ENCODE results near the gene CCDC93. TPM values are rescaled to one million over a fixed set of nuclear protein-coding genes. Genes with fewer than 3 reads are reported as not detected.
"Not testable (repeated sequence)": the region's sequence is repeated elsewhere in the genome, so short reads cannot be mapped to it uniquely, and the experiment has no call there.

CCDC93 gene
- polyA plus RNA-seq, 2 of the 4 experiments (the other 2 are of a cell fraction): 14.4 to 17.8 TPM

DNA sequence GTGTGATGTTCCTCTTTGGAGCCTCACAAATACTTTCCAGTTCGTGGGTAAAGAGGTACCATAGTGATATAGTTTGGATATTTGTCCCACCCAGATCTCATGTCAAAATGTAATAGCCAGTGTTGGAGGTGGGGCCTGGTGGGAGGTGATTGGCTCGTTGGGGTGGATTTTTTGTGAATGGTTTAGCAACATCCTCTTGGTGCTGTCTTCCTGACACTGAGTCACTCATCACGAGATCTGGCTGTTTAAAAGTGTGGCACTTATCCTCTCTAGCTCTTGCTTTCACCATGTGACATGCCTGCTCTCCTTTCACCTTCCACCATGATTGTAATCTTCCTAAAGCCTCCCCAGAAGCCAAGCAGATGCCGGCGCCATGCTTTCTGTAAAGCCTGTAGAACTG lies 3.0 kb upstream of the CCDC93 start:
- H3K4me2 ChIP-seq: no peak overlapping the region
- ATAC-seq (no peak), FAIRE-seq (no peak), DNase-seq (ENCODE audit: low read depth in 1 of 2, low spot score in 1 of 2) (no peak)
- H3K4me3 ChIP-seq: no peak overlapping the region
- H3K27ac ChIP-seq: no peak overlapping the region
- no peak for TF ChIP-seq BHLHE40 (IDR thresholded peaks at IDR 0.05; ENCODE audit: low read depth, low read length)
- TF ChIP-seq HOXB13 (CRISPR knock-in tag; IDR thresholded peaks at IDR 0.05; ENCODE audit: low read depth): no peak
- TF ChIP-seq, protein P1, sequence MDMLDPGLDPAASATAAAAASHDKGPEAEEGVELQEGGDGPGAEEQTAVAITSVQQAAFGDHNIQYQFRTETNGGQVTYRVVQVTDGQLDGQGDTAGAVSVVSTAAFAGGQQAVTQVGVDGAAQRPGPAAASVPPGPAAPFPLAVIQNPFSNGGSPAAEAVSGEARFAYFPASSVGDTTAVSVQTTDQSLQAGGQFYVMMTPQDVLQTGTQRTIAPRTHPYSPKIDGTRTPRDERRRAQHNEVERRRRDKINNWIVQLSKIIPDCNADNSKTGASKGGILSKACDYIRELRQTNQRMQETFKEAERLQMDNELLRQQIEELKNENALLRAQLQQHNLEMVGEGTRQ (IDR thresholded peaks at IDR 0.05): no peak
- no peak for TF ChIP-seq CHD2 (IDR thresholded peaks at IDR 0.05; ENCODE audit: low read length, partially characterized antibody)
- no peak for TF ChIP-seq RNF2 (IDR thresholded peaks at IDR 0.05; ENCODE audit: borderline replicate concordance, low read depth)
- TF ChIP-seq JUNB (IDR thresholded peaks at IDR 0.05): no peak
- TF ChIP-seq MAFK (IDR thresholded peaks at IDR 0.05; ENCODE audit: partially characterized antibody): no peak
- TF ChIP-seq FOXS1 (CRISPR knock-in tag; IDR thresholded peaks at IDR 0.05): no peak
- no peak for TF ChIP-seq MAZ (IDR thresholded peaks at IDR 0.05; ENCODE audit: borderline replicate concordance, low read depth, low read length)
- TF ChIP-seq RCOR1 (IDR thresholded peaks at IDR 0.05; ENCODE audit: low read depth, low read length): no peak
- TF ChIP-seq FOSL2 (IDR thresholded peaks at IDR 0.05): no peak
- no peak for TF ChIP-seq FOSL2 (CRISPR knock-in tag; IDR thresholded peaks at IDR 0.05)
- TF ChIP-seq, protein P2, sequence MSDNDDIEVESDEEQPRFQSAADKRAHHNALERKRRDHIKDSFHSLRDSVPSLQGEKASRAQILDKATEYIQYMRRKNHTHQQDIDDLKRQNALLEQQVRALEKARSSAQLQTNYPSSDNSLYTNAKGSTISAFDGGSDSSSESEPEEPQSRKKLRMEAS (IDR thresholded peaks at IDR 0.05): no peak
- no peak for TF ChIP-seq CBX8 (IDR thresholded peaks at IDR 0.05)
- WGBS (ENCODE audit: missing lambda C conversion rate): 45% methylated on average over 5 of the region's 5 CpGs
- ChIA-PET CTCF (interaction anchor here (0.8 to 2.3 kb wide), 3 partner anchors 13 to 16 kb away, joined by 3 to 8 read pairs (median 8); no protein-coding TSS in a partner anchor), POLR2A (no interaction called here)
- H3K4me1 ChIP-seq: peaks cover 9% of the 10 kb centered on the region; the same call in 2 of the 3 replicates
- no peaks in the 10 kb centered on the region for H3K9me3 ChIP-seq

DNA sequence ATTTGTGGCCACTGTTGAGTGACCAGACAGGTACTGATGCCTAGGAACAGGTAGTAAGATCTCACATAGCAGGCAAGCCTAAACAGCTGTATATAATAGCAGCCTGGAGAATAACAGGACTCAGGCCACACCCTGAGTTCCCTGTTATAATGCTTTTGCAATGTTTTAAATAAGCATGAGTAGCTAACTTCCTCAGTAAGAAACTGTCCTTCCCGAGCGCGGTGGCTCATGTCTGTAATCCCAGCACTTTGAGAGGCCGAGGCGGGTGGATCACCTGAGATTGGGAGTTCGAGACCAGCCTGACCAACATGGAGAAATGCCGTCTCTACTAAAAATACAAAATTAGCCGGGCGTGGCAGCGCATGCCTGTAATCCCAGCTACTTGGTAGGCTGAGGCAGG lies 1.9 kb upstream of the CCDC93 start:
- H3K4me2 ChIP-seq; H3K4me3 ChIP-seq; POLR2A ChIA-PET; ATAC-seq; H3K9me3 ChIP-seq; H3K27ac ChIP-seq; DNase-seq (ENCODE audit: low read depth in 1 of 2, low spot score in 1 of 2); H3K4me1 ChIP-seq; FAIRE-seq: not testable (repeated sequence)
- 82% methylated on average over 10 of the region's 10 CpGs for WGBS (ENCODE audit: missing lambda C conversion rate)
- CTCF ChIA-PET: interaction anchor here (1.3 to 3.1 kb wide), 4 partner anchors 13 to 206 kb away, joined by 3 to 26 read pairs (median 5); no protein-coding TSS in a partner anchor

DNA sequence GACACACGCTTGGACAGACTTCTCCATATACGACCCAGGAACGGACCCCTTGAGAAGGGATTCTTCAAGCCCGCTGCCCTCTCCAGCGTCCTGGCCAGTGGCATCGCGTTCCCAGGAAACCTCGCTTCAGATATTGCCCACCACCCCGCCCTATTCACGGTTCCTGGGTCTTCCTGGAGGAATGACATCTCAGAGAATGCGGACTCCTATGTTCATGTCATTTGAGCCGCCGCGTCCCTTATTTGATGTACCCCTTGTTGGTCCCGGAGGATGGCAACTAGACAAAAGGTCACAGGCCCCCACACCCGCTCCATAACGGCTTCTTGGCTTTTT lies 588 bp upstream of the CCDC93 start:
- H3K4me2 ChIP-seq: peak overlapping the region; percentile 84
- 4% methylated on average over 16 of the region's 17 CpGs for WGBS (ENCODE audit: missing lambda C conversion rate)
- peak in 1 of 2 experiments; percentile 47; a peak in 5 of 6 replicates for ATAC-seq
- peak overlapping the region; percentile 97 for H3K4me3 ChIP-seq
- FAIRE-seq: no peak
- peak in 1 of 2 experiments; percentile 25 for DNase-seq (ENCODE audit: low read depth in 1 of 2, low spot score in 1 of 2)
- H3K9me3 ChIP-seq: no peaks in the 10 kb centered on the region
- TF ChIP-seq PBX3 (IDR thresholded peaks at IDR 0.05): no peak
- no peak for TF ChIP-seq RFX5 (IDR thresholded peaks at IDR 0.05)
- TF ChIP-seq ESRRA (IDR thresholded peaks at IDR 0.05; ENCODE audit: borderline replicate concordance, low read length): no peak
- TF ChIP-seq KDM5A (IDR thresholded peaks at IDR 0.05): no peak
- no peak for TF ChIP-seq CBX8 (IDR thresholded peaks at IDR 0.05)
- H3K4me1 ChIP-seq: peaks cover 9% of the 10 kb centered on the region; the same call in 2 of the 3 replicates
- POLR2A ChIA-PET: interaction anchor here (0.5 to 1.3 kb wide), 3 partner anchors 9 to 200 kb away, joined by 3 to 5 read pairs (median 3); partner anchors contain the start of gene DDX18
- H3K27ac ChIP-seq: peak overlapping the region; percentile 88 to 99
- CTCF ChIA-PET: interaction anchor here (1.1 to 3.1 kb wide), 4 partner anchors 11 to 207 kb away, joined by 3 to 26 read pairs (median 6); partner anchors contain the start of gene DDX18

GRCh38 chr2:118013221-118013723 lies 598 bp downstream of the CCDC93 start:
- ChIA-PET CTCF (interaction anchor here (3.1 kb wide), 1 partner anchor 10 kb away, joined by 26 read pairs; no protein-coding TSS in a partner anchor), POLR2A (interaction anchor here (1.0 to 1.3 kb wide), 2 partner anchors 34 to 199 kb away, joined by 3 to 5 read pairs; partner anchors contain the start of gene DDX18)
- TF ChIP-seq NFE2L2 (conservative IDR thresholded peaks at IDR 0.05; ENCODE audit: low read length) (no peak), EHMT2 (IDR thresholded peaks at IDR 0.05; ENCODE audit: low read depth) (no peak), NR3C1 (IDR thresholded peaks at IDR 0.05) (no peak)
- TF ChIP-seq, protein P1 (IDR thresholded peaks at IDR 0.05): no peak
- Histone ChIP-seq H3K4me1 (peaks cover 9% of the 10 kb centered on the region; the same call in 2 of the 3 replicates), H3K9me3 (no peaks in the 10 kb centered on the region), H3K27ac (peak overlapping the region; percentile 88 to 99), H3K4me2 (peak overlapping the region; percentile 84), H3K4me3 (peak overlapping the region; percentile 97)
- no peak for FAIRE-seq
- ATAC-seq: peak; percentile 55 to 78
- 2% methylated on average over 5 of the region's 48 CpGs for WGBS (ENCODE audit: missing lambda C conversion rate)
- DNase-seq (ENCODE audit: low read depth in 1 of 2, low spot score in 1 of 2): peak in 1 of 2 experiments; percentile 55
